ENCODE measurements around the gene ABCC3. TPM values are rescaled to one million over a fixed set of nuclear protein-coding genes. Genes with fewer than 3 reads are reported as not detected.
A peak's percentile ranks its signal among the peaks of the same experiment; 100 is the strongest.

The ABCC3 gene
- total and polyA plus RNA-seq, 9 of the 15 experiments (the other 6 are each of a cell fraction or from before 2014, with no cell fraction given), result 0.03 to 1.6 (median 0.42) TPM; not detected in 5

DNA sequence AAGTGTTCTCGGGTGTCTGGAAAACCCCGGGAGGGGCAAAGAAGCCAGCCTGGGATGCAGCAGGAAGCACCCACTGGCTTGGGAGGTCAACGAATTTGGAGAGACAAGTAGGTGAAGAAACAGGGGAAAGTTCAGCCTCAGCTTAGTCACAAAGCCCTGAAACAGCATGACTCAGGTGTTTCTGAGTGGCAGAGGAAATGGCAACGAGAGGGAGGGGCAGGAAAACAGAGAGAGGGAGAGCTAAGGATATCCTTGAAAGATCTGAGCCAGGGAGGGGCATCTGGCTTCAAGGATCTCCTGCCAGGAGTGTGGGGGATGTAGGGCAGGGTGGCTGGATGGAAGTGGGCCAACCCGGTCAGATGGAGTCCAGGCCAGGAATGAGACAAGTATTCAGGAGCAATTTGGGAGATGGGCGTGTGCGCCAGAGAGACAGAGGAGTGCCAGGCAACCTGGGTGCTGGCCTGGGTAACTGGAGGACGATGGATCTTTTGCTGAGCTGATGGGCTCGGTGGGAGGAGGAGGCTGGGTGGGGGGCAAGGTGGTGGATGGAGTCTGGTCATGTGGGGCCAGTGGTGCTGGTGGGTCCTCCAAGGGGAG lies 27.2 kb downstream of the ABCC3 start (continued):
- TF ChIP-seq EWSR1 (IDR thresholded peaks at IDR 0.05; ENCODE audit: borderline replicate concordance, low read depth, partially characterized antibody), result no peak
- TF ChIP-seq SMARCC2 (IDR thresholded peaks at IDR 0.05; ENCODE audit: low read depth), result peak; percentile 49; the same call in 1 of the 2 replicates
- TF ChIP-seq, protein P1, sequence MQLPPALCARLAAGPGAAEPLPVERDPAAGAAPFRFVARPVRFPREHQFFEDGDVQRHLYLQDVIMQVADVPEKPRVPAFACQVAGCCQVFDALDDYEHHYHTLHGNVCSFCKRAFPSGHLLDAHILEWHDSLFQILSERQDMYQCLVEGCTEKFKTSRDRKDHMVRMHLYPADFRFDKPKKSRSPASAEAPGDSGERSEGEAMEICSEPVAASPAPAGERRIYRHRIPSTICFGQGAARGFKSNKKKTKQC (CRISPR knock-in tag; IDR thresholded peaks at IDR 0.05), result no peak
- TF ChIP-seq, protein P2, sequence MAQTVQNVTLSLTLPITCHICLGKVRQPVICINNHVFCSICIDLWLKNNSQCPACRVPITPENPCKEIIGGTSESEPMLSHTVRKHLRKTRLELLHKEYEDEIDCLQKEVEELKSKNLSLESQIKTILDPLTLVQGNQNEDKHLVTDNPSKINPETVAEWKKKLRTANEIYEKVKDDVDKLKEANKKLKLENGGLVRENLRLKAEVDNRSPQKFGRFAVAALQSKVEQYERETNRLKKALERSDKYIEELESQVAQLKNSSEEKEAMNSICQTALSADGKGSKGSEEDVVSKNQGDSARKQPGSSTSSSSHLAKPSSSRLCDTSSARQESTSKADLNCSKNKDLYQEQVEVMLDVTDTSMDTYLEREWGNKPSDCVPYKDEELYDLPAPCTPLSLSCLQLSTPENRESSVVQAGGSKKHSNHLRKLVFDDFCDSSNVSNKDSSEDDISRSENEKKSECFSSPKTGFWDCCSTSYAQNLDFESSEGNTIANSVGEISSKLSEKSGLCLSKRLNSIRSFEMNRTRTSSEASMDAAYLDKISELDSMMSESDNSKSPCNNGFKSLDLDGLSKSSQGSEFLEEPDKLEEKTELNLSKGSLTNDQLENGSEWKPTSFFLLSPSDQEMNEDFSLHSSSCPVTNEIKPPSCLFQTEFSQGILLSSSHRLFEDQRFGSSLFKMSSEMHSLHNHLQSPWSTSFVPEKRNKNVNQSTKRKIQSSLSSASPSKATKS (CRISPR knock-in tag; IDR thresholded peaks at IDR 0.05), result no peak
- TF ChIP-seq, protein P3, sequence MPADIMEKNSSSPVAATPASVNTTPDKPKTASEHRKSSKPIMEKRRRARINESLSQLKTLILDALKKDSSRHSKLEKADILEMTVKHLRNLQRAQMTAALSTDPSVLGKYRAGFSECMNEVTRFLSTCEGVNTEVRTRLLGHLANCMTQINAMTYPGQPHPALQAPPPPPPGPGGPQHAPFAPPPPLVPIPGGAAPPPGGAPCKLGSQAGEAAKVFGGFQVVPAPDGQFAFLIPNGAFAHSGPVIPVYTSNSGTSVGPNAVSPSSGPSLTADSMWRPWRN (IDR thresholded peaks at IDR 0.05; ENCODE audit: low read depth), result no peak
- no peak; the same call in 1 of the 2 replicates for TF ChIP-seq KLF6 (CRISPR knock-in tag; IDR thresholded peaks at IDR 0.05; ENCODE audit: borderline replicate concordance)
- no peak for TF ChIP-seq SMAD2 (IDR thresholded peaks at IDR 0.05; ENCODE audit: low read depth, low read length)
- no peak for TF ChIP-seq CREBBP (IDR thresholded peaks at IDR 0.05; ENCODE audit: low read depth, low read length)
- TF ChIP-seq ZNF583 (CRISPR knock-in tag; IDR thresholded peaks at IDR 0.05), result peak; percentile 83; the same call in 1 of the 2 replicates
- no peak for TF ChIP-seq PRPF4 (IDR thresholded peaks at IDR 0.05; ENCODE audit: insufficient read depth, low read depth, low read length, poor library complexity, severe bottlenecking)
- TF ChIP-seq CBX5 (IDR thresholded peaks at IDR 0.05; ENCODE audit: borderline replicate concordance, low read depth), result no peak
- 0 out of 2 replicates have a peak, but pooled peaks have one; percentile 25 for TF ChIP-seq ATF4 (CRISPR knock-in tag; IDR thresholded peaks at IDR 0.05)
- 0 out of 2 replicates have a peak, but pooled peaks have one; percentile 61 for TF ChIP-seq NBN (IDR thresholded peaks at IDR 0.05; ENCODE audit: low read depth)
- no peak for TF ChIP-seq E2F4 (CRISPR knock-in tag; IDR thresholded peaks at IDR 0.05; ENCODE audit: low read depth)
- TF ChIP-seq BCOR (IDR thresholded peaks at IDR 0.05), result no peak
- no peak for TF ChIP-seq GTF2A2 (tag; IDR thresholded peaks at IDR 0.05)
- peak; percentile 36; the same call in 1 of the 2 replicates for TF ChIP-seq ZNF239 (CRISPR knock-in tag; IDR thresholded peaks at IDR 0.05)
- TF ChIP-seq WHSC1 (IDR thresholded peaks at IDR 0.05; ENCODE audit: low read length), result no peak
- TF ChIP-seq, protein P4, sequence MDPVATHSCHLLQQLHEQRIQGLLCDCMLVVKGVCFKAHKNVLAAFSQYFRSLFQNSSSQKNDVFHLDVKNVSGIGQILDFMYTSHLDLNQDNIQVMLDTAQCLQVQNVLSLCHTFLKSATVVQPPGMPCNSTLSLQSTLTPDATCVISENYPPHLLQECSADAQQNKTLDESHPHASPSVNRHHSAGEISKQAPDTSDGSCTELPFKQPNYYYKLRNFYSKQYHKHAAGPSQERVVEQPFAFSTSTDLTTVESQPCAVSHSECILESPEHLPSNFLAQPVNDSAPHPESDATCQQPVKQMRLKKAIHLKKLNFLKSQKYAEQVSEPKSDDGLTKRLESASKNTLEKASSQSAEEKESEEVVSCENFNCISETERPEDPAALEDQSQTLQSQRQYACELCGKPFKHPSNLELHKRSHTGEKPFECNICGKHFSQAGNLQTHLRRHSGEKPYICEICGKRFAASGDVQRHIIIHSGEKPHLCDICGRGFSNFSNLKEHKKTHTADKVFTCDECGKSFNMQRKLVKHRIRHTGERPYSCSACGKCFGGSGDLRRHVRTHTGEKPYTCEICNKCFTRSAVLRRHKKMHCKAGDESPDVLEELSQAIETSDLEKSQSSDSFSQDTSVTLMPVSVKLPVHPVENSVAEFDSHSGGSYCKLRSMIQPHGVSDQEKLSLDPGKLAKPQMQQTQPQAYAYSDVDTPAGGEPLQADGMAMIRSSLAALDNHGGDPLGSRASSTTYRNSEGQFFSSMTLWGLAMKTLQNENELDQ (CRISPR knock-in tag; IDR thresholded peaks at IDR 0.05; ENCODE audit: borderline replicate concordance), result no peak
